Measurements from ENCODE around the gene EIF4A3. TPM values are rescaled to one million over a fixed set of nuclear protein-coding genes. Genes with fewer than 3 reads are reported as not detected.

The EIF4A3 gene
- total and polyA plus RNA-seq, 10 of the 15 experiments (the other 5 are each of a cell fraction or from before 2014, with no cell fraction given), result 53.3 to 225 (median 103) TPM

GRCh38 chr17:80104956-80105375, 42.0 kb downstream of the EIF4A3 start:
- ChIA-PET POLR2A (no interaction called here), SMC1A (ENCODE audit: uncharacterized antibody, unreplicated experiment) (no interaction called here), CTCF (no interaction called here), RAD21 (ENCODE audit: unreplicated experiment) (no interaction called here)
- Histone ChIP-seq H3K4me1 (ENCODE audit: control insufficient read depth, insufficient read depth, low read length) (peaks cover 13% of the 10 kb centered on the region), H2AFZ (ENCODE audit: control insufficient read depth, low read depth, low read length) (no peak overlapping the region), H3K4me2 (ENCODE audit: control insufficient read depth, insufficient read depth) (no peak overlapping the region), H3K9me3 (replicated peaks; ENCODE audit: control insufficient read depth, insufficient read depth, low read length) (no peaks in the 10 kb centered on the region), H3K27me3 (replicated peaks in 1 of 2; ENCODE audit: control insufficient read depth in 2 of 2, insufficient read depth in 2 of 2, low read length in 1 of 2) (no peaks in the 10 kb centered on the region), H3K36me3 (ENCODE audit: control insufficient read depth in 2 of 2, insufficient read depth in 2 of 2, low read length in 1 of 2) (no peaks in the 10 kb centered on the region), H3K79me2 (ENCODE audit: control insufficient read depth, insufficient read depth, low read length) (no peaks in the 10 kb centered on the region; the same call in 1 of the 2 replicates), H4K20me1 (ENCODE audit: control insufficient read depth, insufficient read depth) (no peaks in the 10 kb centered on the region; the same call in 1 of the 2 replicates), H3K9ac (ENCODE audit: control insufficient read depth, insufficient read depth, low read length) (no peak overlapping the region), H3K4me3 (no peak overlapping the region), H3K27ac (ENCODE audit: control insufficient read depth, insufficient read depth) (no peak overlapping the region)
- TF ChIP-seq E4F1 (IDR thresholded peaks at IDR 0.05; ENCODE audit: borderline replicate concordance, partially characterized antibody) (no peak), USF1 (IDR thresholded peaks at IDR 0.05; ENCODE audit: borderline replicate concordance, extremely low read length, insufficient read depth, low read depth, low read length) (no peak), EZH2 (IDR thresholded peaks at IDR 0.05; ENCODE audit: borderline replicate concordance, control insufficient read depth, low read depth, low read length) (no peak), CBX5 (IDR thresholded peaks at IDR 0.05; ENCODE audit: low read depth) (no peak), JUNB (IDR thresholded peaks at IDR 0.05) (no peak), NFYB (IDR thresholded peaks at IDR 0.05; ENCODE audit: insufficient read depth, low read depth, low read length) (no peak)
- intact Hi-C loops (cut with micrococcal nuclease; ENCODE audit: unreplicated experiment), result no loop called here
- DNase-seq (ENCODE audit: low read depth, low spot score) (no peak), FAIRE-seq (no peak), ATAC-seq (no peak)
- WGBS (ENCODE audit: insufficient coverage, insufficient replicate concordance, low lambda C conversion rate, missing lambda C conversion rate), result 38% methylated on average over 18 of the region's 18 CpGs
- BruUV-seq (replicated peaks), result no TSS peak
- in situ Hi-C loops (cut with MboI), result no loop called here
